ENCODE results near the gene CNTD1. TPM values are rescaled to one million over a fixed set of nuclear protein-coding genes. Genes with fewer than 3 reads are reported as not detected.
A peak's percentile ranks its signal among the peaks of the same experiment; 100 is the strongest.

Gene CNTD1
- total RNA-seq, 4 donors from 2014 or later, result 0.17 to 1.4 TPM; not detected in 2

DNA sequence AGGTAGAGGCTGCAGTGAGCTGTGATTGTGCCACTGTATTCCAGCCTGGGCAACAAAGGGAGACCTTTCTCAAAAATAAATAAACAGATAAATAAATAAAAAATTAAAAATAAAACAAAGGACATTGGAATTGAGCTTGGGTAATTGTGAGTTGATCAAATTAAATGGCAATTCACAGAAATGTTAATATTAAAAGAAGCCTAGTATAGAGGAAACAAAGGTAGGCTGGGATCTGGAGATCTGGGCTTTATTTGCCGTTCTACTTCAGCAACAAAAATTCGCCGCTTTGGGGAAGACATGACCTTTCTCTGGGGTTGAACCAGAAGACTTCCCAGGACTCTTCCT is 25.7 kb upstream of the CNTD1 start:
- intact Hi-C loops (cut with DNase I; ENCODE audit: low total_unique reads), result no loop called here
- H3K4me3 ChIP-seq (ENCODE audit: low read depth, poor library complexity, severe bottlenecking), result peak overlapping the region; percentile 53
- no peak for DNase-seq (ENCODE audit: low spot score in 2 of 2)
- WGBS, 2 donors, result 6 to 9% methylated on average over 3 of the region's 3 CpGs
- no peak for TF ChIP-seq POLR2A (IDR thresholded peaks at IDR 0.05)
- no peak for TF ChIP-seq CTCF (IDR thresholded peaks at IDR 0.05)

DNA sequence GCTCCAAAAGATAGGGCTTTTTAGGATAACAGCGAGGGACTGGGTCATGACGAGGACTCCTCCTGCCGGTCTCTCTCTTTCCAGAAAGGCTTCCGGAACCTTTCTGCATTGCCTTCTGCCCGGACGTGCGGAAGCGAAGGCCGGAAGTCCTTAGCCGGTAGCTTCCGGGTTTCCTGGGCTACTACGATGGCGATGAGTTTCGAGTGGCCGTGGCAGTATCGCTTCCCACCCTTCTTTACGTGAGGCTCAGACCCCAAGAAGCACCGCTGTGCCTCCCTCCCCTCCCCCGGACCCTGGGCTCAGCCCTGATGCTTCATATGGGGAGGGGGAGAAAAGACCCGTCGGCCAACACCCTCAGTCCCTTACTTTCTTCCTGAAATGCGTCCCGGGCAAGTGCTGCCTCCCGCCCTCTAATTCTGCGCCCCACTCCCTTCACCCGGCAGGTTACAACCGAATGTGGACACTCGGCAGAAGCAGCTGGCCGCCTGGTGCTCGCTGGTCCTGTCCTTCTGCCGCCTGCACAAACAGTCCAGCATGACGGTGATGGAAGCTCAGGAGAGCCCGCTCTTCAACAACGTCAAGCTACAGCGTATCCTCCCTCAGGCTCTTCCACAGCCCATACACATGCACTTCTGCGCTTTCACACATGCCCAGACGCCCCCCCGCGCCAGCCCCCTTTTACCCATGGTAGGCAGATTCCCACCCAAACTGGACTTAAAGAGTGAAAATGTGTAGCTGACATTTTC is 25.2 kb upstream of the CNTD1 start, which contains the start of gene VPS25:
TSS of gene VPS25 (plus strand) at position 160 of the 746 bp plus-strand sequence. CDS start at position 187, 27 bp downstream.
- H3K4me3 ChIP-seq (ENCODE audit: low read depth, poor library complexity, severe bottlenecking), result peak within 1 kb of the TSS; percentile 53
- 0% methylated on average over 39 of the region's 39 CpGs for WGBS, 2 donors
- TF ChIP-seq POLR2A (IDR thresholded peaks at IDR 0.05) (peak in 1 of 2 donors; percentile 47), CTCF (IDR thresholded peaks at IDR 0.05) (no peak)
- DNase-seq (ENCODE audit: low spot score in 2 of 2), result peak; percentile 78 to 96
- intact Hi-C loops (cut with DNase I; ENCODE audit: low total_unique reads), result no loop called here

DNA sequence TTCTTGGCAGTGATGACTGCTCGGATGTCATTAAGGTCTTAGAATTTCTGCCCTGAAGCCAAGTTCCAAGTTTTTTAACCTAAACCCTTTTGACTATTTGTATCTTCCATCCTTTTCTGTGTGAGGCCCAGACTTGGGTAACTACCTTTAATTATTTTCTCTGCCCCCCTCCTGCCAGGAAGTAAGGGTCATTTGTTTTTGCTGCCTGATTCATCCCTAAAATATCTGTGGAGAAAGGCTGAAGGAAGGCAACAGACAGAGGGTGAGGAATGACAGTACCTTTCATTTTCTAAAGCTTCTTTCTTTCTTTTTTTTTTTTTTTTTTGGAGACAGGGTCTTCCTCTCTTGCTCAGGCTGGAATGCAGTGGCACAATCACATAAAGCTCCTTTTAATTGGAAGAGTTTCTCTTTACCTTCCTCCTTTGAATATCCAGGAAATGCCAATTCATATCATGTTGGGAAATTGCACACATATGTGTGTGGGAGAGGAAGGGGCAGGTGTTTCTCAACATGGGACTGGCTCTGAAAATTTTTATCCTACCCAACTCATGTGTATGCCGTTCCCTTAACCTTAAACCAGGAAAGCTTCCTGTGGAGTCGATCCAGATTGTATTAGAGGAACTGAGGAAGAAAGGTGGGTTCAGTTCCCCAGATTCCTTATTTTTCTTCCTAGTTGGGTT is 24.5 kb upstream of the CNTD1 start:
- TF ChIP-seq CTCF (IDR thresholded peaks at IDR 0.05) (no peak), POLR2A (IDR thresholded peaks at IDR 0.05) (no peak)
- peak overlapping the region; percentile 53 for H3K4me3 ChIP-seq (ENCODE audit: low read depth, poor library complexity, severe bottlenecking)
- no peak for DNase-seq (ENCODE audit: low spot score in 2 of 2)
- intact Hi-C loops (cut with DNase I; ENCODE audit: low total_unique reads), result no loop called here
- 68 to 72% methylated on average over 3 of the region's 3 CpGs for WGBS, 2 donors

GRCh38 chr17:42775534-42776098 is 23.0 kb upstream of the CNTD1 start:
- DNase-seq (ENCODE audit: low spot score in 2 of 2), result no peak
- TF ChIP-seq POLR2A (IDR thresholded peaks at IDR 0.05), result no peak
- no peak for TF ChIP-seq CTCF (IDR thresholded peaks at IDR 0.05)
- H3K4me3 ChIP-seq (ENCODE audit: low read depth, poor library complexity, severe bottlenecking), result no peak overlapping the region
- intact Hi-C loops (cut with DNase I; ENCODE audit: low total_unique reads), result no loop called here
- WGBS, 2 donors, result 70 to 83% methylated on average over 3 of the region's 3 CpGs

DNA sequence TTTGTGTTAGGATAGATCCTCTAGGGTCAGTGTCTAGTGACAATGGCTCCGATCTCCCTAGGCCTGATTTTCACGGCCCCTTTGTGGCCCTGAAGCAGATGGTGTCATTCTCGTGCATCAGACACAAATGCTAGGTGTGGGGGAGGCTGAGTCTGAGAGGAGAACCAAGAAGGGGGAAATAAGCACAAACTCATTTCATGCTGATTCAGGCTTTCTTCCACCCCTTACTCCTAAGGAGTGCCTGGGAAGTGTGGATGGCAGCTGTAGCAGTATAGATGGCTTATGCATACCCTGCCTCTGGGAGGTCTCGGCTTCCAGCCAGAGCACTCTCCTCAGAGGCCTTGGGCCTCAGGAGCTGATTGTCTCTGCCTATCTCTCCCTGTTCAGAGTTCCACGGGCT is 20.1 kb upstream of the CNTD1 start:
- no peak for TF ChIP-seq CTCF (IDR thresholded peaks at IDR 0.05)
- TF ChIP-seq POLR2A (IDR thresholded peaks at IDR 0.05), result no peak
- no peak for DNase-seq (ENCODE audit: low spot score in 2 of 2)
- intact Hi-C loops (cut with DNase I; ENCODE audit: low total_unique reads), result no loop called here
- no peak overlapping the region for H3K4me3 ChIP-seq (ENCODE audit: low read depth, poor library complexity, severe bottlenecking)
- 87 to 93% methylated on average over 5 of the region's 5 CpGs for WGBS, 2 donors

All from lower leg skin (tissue), 4 donors.